PC-3 (cell line): ENCODE measurements around the gene TOX4. TPM values are rescaled to one million over a fixed set of nuclear protein-coding genes. Genes with fewer than 3 reads are reported as not detected.
A peak's percentile ranks its signal among the peaks of the same experiment; 100 is the strongest.

ENCODE experiments used
- ATAC-seq: fragments of 200-7000 bp; cut with Tn5 transposase; 2 replicates; pipeline ENCODE4 v1.9.1; 2020; ENCODE audit warnings: mild to moderate bottlenecking, moderate library complexity
- BruUV-seq: library from RNA; stranded (reverse); fragments of 400-500 nt; replicated peaks from 2 replicates; lab custom pipeline; 2021; lab: Mats Ljungman, UMichigan
- CTCF ChIA-PET: fragments of 300-600 bp; sonication (Branson Sonifier 250); formaldehyde crosslinking; loops from one replicate; lab custom pipeline; 2022; ENCODE audit warnings: antibody characterized with exemption; lab: Charles Lee
- POLR2A ChIA-PET: fragments of 300-600 bp; sonication (Branson Sonifier 250); formaldehyde crosslinking; loops from one replicate; lab custom pipeline; 2022; ENCODE audit warnings: antibody characterized with exemption; ENCODE audit not compliant: unreplicated experiment; lab: Charles Lee
- DNase-seq: peaks from one replicate; pipeline ENCODE4 v3.0.0-alpha.2; 2015
- H2AFZ ChIP-seq: fragments of 300-600 bp; sonication (generic); 2 replicates; pipeline ENCODE4 v1.6.0; 2016; ENCODE audit warnings: antibody characterized with exemption, low read length
- H3F3A ChIP-seq: fragments of 300-600 bp; sonication (generic); one replicate; pipeline ENCODE4 v1.6.0; 2017; ENCODE audit warnings: antibody characterized with exemption, low read length, control low read depth, mild to moderate bottlenecking; ENCODE audit not compliant: unreplicated experiment
- H3K27ac ChIP-seq: fragments of 300-600 bp; sonication (generic); 2 replicates; pipeline ENCODE4 v1.5.1; 2016; ENCODE audit warnings: mild to moderate bottlenecking, low read length
- H3K27me3 ChIP-seq: fragments of 300-600 bp; sonication (generic); 2 replicates; pipeline ENCODE4 v1.6.1; 2016; ENCODE audit warnings: low read length, mixed read lengths
- H3K36me3 ChIP-seq: fragments of 300-600 bp; sonication (generic); 2 replicates; pipeline ENCODE4 v1.6.1; 2016; ENCODE audit warnings: low read depth, mixed run types, low read length, mixed read lengths
- H3K4me1 ChIP-seq: fragments of 300-600 bp; sonication (generic); 2 replicates; pipeline ENCODE4 v1.5.1; 2016; ENCODE audit warnings: low read length; ENCODE audit not compliant: insufficient read depth
- H3K4me2 ChIP-seq: fragments of 300-600 bp; sonication (generic); 2 replicates; pipeline ENCODE4 v1.6.0; 2016; ENCODE audit warnings: low read length
- H3K4me3 ChIP-seq: fragments of 300-600 bp; sonication (generic); 2 replicates; pipeline ENCODE4 v1.5.1; 2016; ENCODE audit warnings: mild to moderate bottlenecking, low read length, mixed read lengths
- H3K79me2 ChIP-seq: fragments of 300-600 bp; sonication (generic); 2 replicates; pipeline ENCODE4 v1.6.1; 2017; ENCODE audit warnings: low read length, mixed read lengths
- H3K9ac ChIP-seq: fragments of 300-600 bp; sonication (generic); 2 replicates; pipeline ENCODE4 v1.6.0; 2016; ENCODE audit warnings: mild to moderate bottlenecking, low read length
- H3K9me2 ChIP-seq: fragments of 300-600 bp; sonication (generic); replicated peaks from 2 replicates; pipeline ENCODE4 v1.6.1; 2016; ENCODE audit warnings: mixed run types, low read length, mixed read lengths
- H3K9me3 ChIP-seq: fragments of 300-600 bp; sonication (generic); 2 replicates; pipeline ENCODE4 v1.6.1; 2016; ENCODE audit warnings: low read length, mixed read lengths
- H4K20me1 ChIP-seq: fragments of 300-600 bp; sonication (generic); 2 replicates; pipeline ENCODE4 v1.6.1; 2016; ENCODE audit warnings: low read length, mixed read lengths
- CTCF ChIP-seq: fragments of 300-600 bp; sonication (generic); conservative IDR thresholded peaks from 2 replicates; pipeline ENCODE4 v1.5.1; 2017; ENCODE audit warnings: antibody characterized with exemption, low read depth, mild to moderate bottlenecking, low read length
- EZH2 ChIP-seq: fragments of 300-600 bp; sonication (generic); IDR thresholded peaks from one replicate; pipeline ENCODE4 v1.6.1; 2017; ENCODE audit warnings: antibody characterized with exemption, mild to moderate bottlenecking, low read length; ENCODE audit not compliant: unreplicated experiment
- EZH2phosphoT487 ChIP-seq: fragments of 300-600 bp; sonication (generic); IDR thresholded peaks from 2 replicates; pipeline ENCODE4 v1.6.1; 2018; ENCODE audit warnings: mild to moderate bottlenecking, antibody characterized with exemption, low read length, borderline replicate concordance
- intact Hi-C: fragments of 100-400 bp; cut with micrococcal nuclease; formaldehyde crosslinking; loops from 2 replicates; pipeline ENCODE4 v1.9.0; 2023
- total RNA-seq: library from RNA; depleted of rRNA; stranded (reverse); fragments of >200 nt; gene quantifications from 2 replicates; pipeline ENCODE4 v1.2.3, GENCODE V29; 2014

TOX4 gene
- total RNA-seq, 1 experiment from 2014 or later, result 26.7 TPM

- Histone ChIP-seq H4K20me1 (peaks cover 8% of the 10 kb centered on the region; the same call in 1 of the 2 replicates), H3K27me3 (no peaks in the 10 kb centered on the region), H3K36me3 (no peaks in the 10 kb centered on the region), H3K4me3 (peak within 1 kb of the TSS; percentile 97), H3K9ac (peak within 1 kb of the TSS; percentile 95), H3K4me1 (peaks cover 12% of the 10 kb centered on the region), H2AFZ (peak within 1 kb of the TSS; percentile 98), H3K9me2 (no peaks in the 10 kb centered on the region), H3K9me3 (no peaks in the 10 kb centered on the region), H3K27ac (peak within 1 kb of the TSS; percentile 81), H3K4me2 (peak within 1 kb of the TSS; percentile 93), H3K79me2 (peaks cover 48% of the 10 kb centered on the region), H3F3A (no peaks in the 10 kb centered on the region)
- CTCF ChIA-PET, result interaction anchor here (0.6 to 2.1 kb wide), 4 partner anchors 19 to 311 kb away, joined by 3 to 17 read pairs (median 4); no protein-coding TSS in a partner anchor
- ATAC-seq (peak; percentile 98), DNase-seq (peak; percentile 99)
- TF ChIP-seq EZH2 (no peak), CTCF (peak; percentile 81)
- POLR2A ChIA-PET, result interaction anchor here (0.7 to 1.9 kb wide), 2 partner anchors 19 to 22 kb away, joined by 3 to 16 read pairs; no protein-coding TSS in a partner anchor
- BruUV-seq, result TSS peak; percentile 100
- intact Hi-C loops, result loop anchor here (1.0 kb wide), 3 partner anchors 19 to 101 kb away; partner anchors contain the start of gene TOX4
These were observed 20.9 kb upstream of the TOX4 start, which contains the start of gene CHD8 for GRCh38 chr14:21455912-21456667. TSS of gene CHD8 (minus strand) at chr14:21456123. CDS start at chr14:21431643, 24,480 bp downstream.

- intact Hi-C loops, result no loop called here
- H3K27me3 ChIP-seq, result no peaks in the 10 kb centered on the region
- H3K9me3 ChIP-seq, result no peaks in the 10 kb centered on the region
- no peaks in the 10 kb centered on the region for H3K4me1 ChIP-seq
- DNase-seq (peak; percentile 74), ATAC-seq (peak; percentile 91)
- no peak overlapping the region for H3K27ac ChIP-seq
- CTCF ChIA-PET, result no interaction called here
- no peak overlapping the region for H3K4me3 ChIP-seq
- H3K36me3 ChIP-seq, result peaks cover 12% of the 10 kb centered on the region; the same call in 1 of the 2 replicates
- TF ChIP-seq CTCF, result no peak
- TF ChIP-seq EZH2phosphoT487, result no peak
- TF ChIP-seq EZH2, result no peak
- POLR2A ChIA-PET, result no interaction called here
- no peaks in the 10 kb centered on the region for H4K20me1 ChIP-seq
- H3K9ac ChIP-seq, result no peak overlapping the region
- no peaks in the 10 kb centered on the region for H3K9me2 ChIP-seq
- H3K4me2 ChIP-seq, result no peak overlapping the region
- no peaks in the 10 kb centered on the region for H3K79me2 ChIP-seq
- no peaks in the 10 kb centered on the region for H3F3A ChIP-seq
- no peak overlapping the region for H2AFZ ChIP-seq
- no TSS peak for BruUV-seq
These were observed 9.4 kb upstream of the TOX4 start for GRCh38 chr14:21467616-21468015.
